ENCODE data around the gene RPIA.
A peak's percentile ranks its signal among the peaks of the same experiment; 100 is the strongest.

The RPIA gene

GRCh38 chr2:88735853-88736252 is 44.4 kb downstream of the RPIA start:
- Histone ChIP-seq H3K4me1 (ENCODE audit: control insufficient read depth in 1 of 2, insufficient read depth in 1 of 2, low read depth in 1 of 2, low read length in 1 of 2) (no peaks in the 10 kb centered on the region), H3K36me3 (peaks cover 54% of the 10 kb centered on the region), H3K4me3 (ENCODE audit: low read depth in 1 of 2, low read length in 1 of 2) (no peak overlapping the region), H3K27me3 (no peaks in the 10 kb centered on the region), H3K9me3 (no peaks in the 10 kb centered on the region), H3K27ac (no peak overlapping the region)
- no peak for TF ChIP-seq CTCF (IDR thresholded peaks at IDR 0.05)

GRCh38 chr2:88736437-88736836 is 45.0 kb downstream of the RPIA start:
- Histone ChIP-seq H3K27ac (no peak overlapping the region), H3K4me1 (ENCODE audit: control insufficient read depth in 1 of 2, insufficient read depth in 1 of 2, low read depth in 1 of 2, low read length in 1 of 2) (no peaks in the 10 kb centered on the region), H3K9me3 (no peaks in the 10 kb centered on the region), H3K27me3 (no peaks in the 10 kb centered on the region), H3K4me3 (ENCODE audit: low read depth in 1 of 2, low read length in 1 of 2) (no peak overlapping the region), H3K36me3 (peaks cover 60% of the 10 kb centered on the region)
- TF ChIP-seq CTCF (IDR thresholded peaks at IDR 0.05): no peak

- Histone ChIP-seq H3K36me3 (peaks cover 62% of the 10 kb centered on the region), H3K4me3 (ENCODE audit: low read depth in 1 of 2, low read length in 1 of 2) (no peak overlapping the region), H3K9me3 (no peaks in the 10 kb centered on the region), H3K27ac (no peak overlapping the region), H3K4me1 (ENCODE audit: control insufficient read depth in 1 of 2, insufficient read depth in 1 of 2, low read depth in 1 of 2, low read length in 1 of 2) (no peaks in the 10 kb centered on the region), H3K27me3 (no peaks in the 10 kb centered on the region)
- TF ChIP-seq CTCF (IDR thresholded peaks at IDR 0.05): no peak
Observed at GRCh38 chr2:88737385-88737784, 45.9 kb downstream of the RPIA start.

GRCh38 chr2:88738271-88738670 is 46.8 kb downstream of the RPIA start:
- H3K27me3 ChIP-seq: no peaks in the 10 kb centered on the region
- TF ChIP-seq CTCF (IDR thresholded peaks at IDR 0.05): no peak
- H3K27ac ChIP-seq: no peak overlapping the region
- H3K4me1 ChIP-seq (ENCODE audit: control insufficient read depth in 1 of 2, insufficient read depth in 1 of 2, low read depth in 1 of 2, low read length in 1 of 2): no peaks in the 10 kb centered on the region
- H3K9me3 ChIP-seq: no peaks in the 10 kb centered on the region
- H3K4me3 ChIP-seq (ENCODE audit: low read depth in 1 of 2, low read length in 1 of 2): no peak overlapping the region
- peaks cover 62% of the 10 kb centered on the region for H3K36me3 ChIP-seq

GRCh38 chr2:88739985-88740600 is 48.6 kb downstream of the RPIA start:
- TF ChIP-seq CTCF (IDR thresholded peaks at IDR 0.05): peak; percentile 88
- Histone ChIP-seq H3K27me3 (no peaks in the 10 kb centered on the region), H3K9me3 (no peaks in the 10 kb centered on the region), H3K27ac (no peak overlapping the region), H3K4me1 (ENCODE audit: control insufficient read depth in 1 of 2, insufficient read depth in 1 of 2, low read depth in 1 of 2, low read length in 1 of 2) (no peaks in the 10 kb centered on the region), H3K36me3 (peaks cover 56% of the 10 kb centered on the region), H3K4me3 (ENCODE audit: low read depth in 1 of 2, low read length in 1 of 2) (no peak overlapping the region)
